Kidney (tissue), 14 donors: ENCODE results near the gene RNGTT. TPM values are rescaled to one million over a fixed set of nuclear protein-coding genes. Genes with fewer than 3 reads are reported as not detected.

ENCODE experiments used
- DNase-seq, 5 donors: peaks; one replicate each; pipeline ENCODE4 v3.0.0-alpha.2; 2013 to 2020
- FAIRE-seq: peaks from 2 replicates; lab custom pipeline; 2012; peaks lifted over from hg19 to GRCh38; lab: Jason Lieb, UNC
- H3K27ac ChIP-seq, 2 donors: one replicate each; pipeline ENCODE4 v1.7.0; 2013; ENCODE audit warnings: low read depth in 2 of 2, low read length in 2 of 2, inconsistent platforms in 1 of 2
- H3K27me3 ChIP-seq: one replicate; pipeline ENCODE4 v1.7.1; 2013; ENCODE audit warnings: low read length, inconsistent platforms; ENCODE audit not compliant: control insufficient read depth, insufficient read depth
- H3K36me3 ChIP-seq, 3 donors: one replicate each; pipeline versions ENCODE4 v1.7.0 to v1.7.1; 2013; ENCODE audit warnings: low read length in 3 of 3, control low read depth in 1 of 3, inconsistent platforms in 1 of 3; ENCODE audit not compliant: insufficient read depth in 3 of 3, control insufficient read depth in 2 of 3
- H3K4me1 ChIP-seq, 3 donors: one replicate each; pipeline versions ENCODE4 v1.7.0 to v1.7.1; 2013; ENCODE audit warnings: low read length in 3 of 3, inconsistent platforms in 1 of 3, low read depth in 1 of 3; ENCODE audit not compliant: control insufficient read depth in 2 of 3, insufficient read depth in 2 of 3
- H3K4me3 ChIP-seq, 3 donors: one replicate each; pipeline versions ENCODE4 v1.7.0 to v1.8.1; 2013; ENCODE audit warnings: low read length in 3 of 3, control low read depth in 1 of 3, inconsistent platforms in 1 of 3
- H3K9ac ChIP-seq, 3 donors: one replicate each; pipeline versions ENCODE4 v1.7.0 to v1.7.1; 2013; ENCODE audit warnings: low read length in 3 of 3, control low read depth in 1 of 3, inconsistent platforms in 1 of 3
- H3K9me3 ChIP-seq, 3 donors: one replicate each; pipeline versions ENCODE4 v1.7.0 to v1.7.1; 2013; ENCODE audit warnings: low read length in 3 of 3, control low read depth in 1 of 3, inconsistent platforms in 1 of 3; ENCODE audit not compliant: control insufficient read depth in 2 of 3, insufficient read depth in 1 of 3
- CTCF ChIP-seq: IDR thresholded peaks from 3 replicates; pipeline ENCODE4 v1.5.1; 2012; ENCODE audit warnings: mild to moderate bottlenecking, moderate library complexity, borderline replicate concordance; ENCODE audit not compliant: insufficient read depth; ENCODE audit errors: extremely low read depth
- intact Hi-C: fragments of 100-400 bp; cut with DNase I; formaldehyde crosslinking; loops from one replicate; pipeline ENCODE4 v1.11.1; 2022
- polyA plus RNA-seq: library from polyadenylated mRNA; stranded (reverse); fragments of 350-450 nt; fragmentation: Illumina TruSeq; extraction: RNeasy Lipid Tissue Mini Kit (QIAGEN cat#74804); gene quantifications from one replicate; pipeline ENCODE4 v1.2.3, GENCODE V29; 2014; ENCODE audit warnings: low read depth, low replicate concordance; ENCODE audit not compliant: insufficient read depth
- total RNA-seq: library from RNA; stranded (reverse); fragmentation: NEBNext Ultra II Directional; extraction: Animal tissue kit (Norgen Biotek cat#: 25700); gene quantifications from one replicate; pipeline ENCODE4 v1.2.1, GENCODE V29; 2021
- donor health status: control.
- donor health status: control.
- donor health status: control.
- donor health status: control.
- donor health status: control.
- donor health status: DM: yes; HTN: yes; CAD: no.
- donor health status: Normal renal cell carcinoma (clear cell type).

RNGTT gene
- total and polyA plus RNA-seq, 2 donors from 2014 or later = 5.4 to 13.8 TPM

GRCh38 chr6:88964509-88964908 lies 1.1 kb upstream of the RNGTT start:
- peak overlapping the region in 2 of 3 donors; percentile 85 to 88 for H3K9ac ChIP-seq
- H3K9me3 ChIP-seq = peaks cover 0 to 6% (median 0%) of the 10 kb centered on the region in 3 donors
- intact Hi-C loops = no loop called here
- peaks cover 0 to 11% (median 0%) of the 10 kb centered on the region in 3 donors for H3K4me1 ChIP-seq
- H3K27ac ChIP-seq = no peak overlapping the region
- FAIRE-seq = no peak
- no peak for TF ChIP-seq CTCF
- H3K27me3 ChIP-seq = no peaks in the 10 kb centered on the region
- H3K4me3 ChIP-seq = peak overlapping the region; percentile 83 to 97 (median 95)
- DNase-seq = no peak
- H3K36me3 ChIP-seq = no peaks in the 10 kb centered on the region

DNA sequence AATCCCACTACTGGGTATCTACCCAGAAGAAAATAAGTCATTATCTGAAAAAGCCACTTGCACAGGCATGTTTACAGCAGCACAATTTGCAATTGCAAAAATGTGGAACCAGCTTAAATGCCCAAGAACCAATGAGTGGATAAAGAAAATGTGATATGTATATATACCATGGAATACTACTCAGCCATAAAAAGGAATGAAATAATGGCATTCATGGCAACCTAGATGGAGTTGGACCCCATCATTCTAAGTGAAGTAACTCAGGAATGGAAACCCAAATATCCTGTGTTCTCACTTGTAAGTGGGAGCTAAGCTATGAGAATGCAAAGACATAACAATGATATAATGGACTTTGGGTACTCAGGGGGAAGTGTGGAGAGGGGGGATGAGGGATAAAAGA lies 4.6 kb downstream of the RNGTT start:
- intact Hi-C loops = no loop called here
- TF ChIP-seq CTCF = no peak
- H3K4me1 ChIP-seq = peaks cover 0 to 4% (median 0%) of the 10 kb centered on the region in 3 donors
- no peak for DNase-seq
- no peaks in the 10 kb centered on the region for H3K36me3 ChIP-seq
- H3K27me3 ChIP-seq = no peaks in the 10 kb centered on the region
- no peak overlapping the region for H3K4me3 ChIP-seq
- H3K9ac ChIP-seq = no peak overlapping the region
- FAIRE-seq = no peak
- no peak overlapping the region for H3K27ac ChIP-seq
- H3K9me3 ChIP-seq = peaks cover 0 to 4% (median 2%) of the 10 kb centered on the region in 3 donors

- Histone ChIP-seq H3K36me3 (no peaks in the 10 kb centered on the region), H3K4me1 (no peaks in the 10 kb centered on the region), H3K27ac (no peak overlapping the region), H3K9me3 (peaks cover 0 to 10% (median 2%) of the 10 kb centered on the region in 3 donors), H3K9ac (no peak overlapping the region), H3K4me3 (no peak overlapping the region), H3K27me3 (no peaks in the 10 kb centered on the region)
- TF ChIP-seq CTCF = no peak
- no peak for DNase-seq
- intact Hi-C loops = no loop called here
- no peak for FAIRE-seq
These were observed 9.7 kb downstream of the RNGTT start for GRCh38 chr6:88953550-88954386.
